ENCODE results near the gene DCDC2B.
A peak's percentile ranks its signal among the peaks of the same experiment; 100 is the strongest.
"Not testable (repeated sequence)": the region's sequence is repeated elsewhere in the genome, so short reads cannot be mapped to it uniquely, and the experiment has no call there.

The DCDC2B gene

GRCh38 chr1:32208891-32209328 is at the start of gene DCDC2B:
Gene DCDC2B (plus strand): TSS chr1:32209089. CDS start chr1:32209094, 5 bp downstream.
- no peak for DNase-seq (ENCODE audit: low read depth)

GRCh38 chr1:32159189-32159588 is 49.7 kb upstream of the DCDC2B start:
- no peak for DNase-seq (ENCODE audit: low read depth)

GRCh38 chr1:32163405-32163804 is 45.5 kb upstream of the DCDC2B start:
- no peak for DNase-seq (ENCODE audit: low read depth)

- DNase-seq (ENCODE audit: low read depth) = not testable (repeated sequence)
These were observed 43.3 kb upstream of the DCDC2B start for GRCh38 chr1:32165633-32166032.

- no peak for DNase-seq (ENCODE audit: low read depth)
These were observed 37.9 kb upstream of the DCDC2B start for GRCh38 chr1:32170991-32171390.

GRCh38 chr1:32172621-32173245 is 36.2 kb upstream of the DCDC2B start:
- DNase-seq (ENCODE audit: low read depth) = no peak

GRCh38 chr1:32178380-32179192 is 30.3 kb upstream of the DCDC2B start:
- DNase-seq (ENCODE audit: low read depth) = no peak

- no peak for DNase-seq (ENCODE audit: low read depth)
These were observed 29.8 kb upstream of the DCDC2B start for GRCh38 chr1:32179193-32179442.

- peak; percentile 85 for DNase-seq (ENCODE audit: low read depth)
These were observed 29.3 kb upstream of the DCDC2B start, which contains the start of gene TXLNA for GRCh38 chr1:32179443-32180185. Gene TXLNA (plus strand): TSS chr1:32179675. CDS start chr1:32180346, 671 bp downstream.

GRCh38 chr1:32180186-32181060 is 28.5 kb upstream of the DCDC2B start:
- no peak for DNase-seq (ENCODE audit: low read depth)

- no peak for DNase-seq (ENCODE audit: low read depth)
These were observed 27.8 kb upstream of the DCDC2B start for GRCh38 chr1:32181065-32181464.

GRCh38 chr1:32181563-32181962 is 27.3 kb upstream of the DCDC2B start:
- no peak for DNase-seq (ENCODE audit: low read depth)

GRCh38 chr1:32182060-32182459 is 26.8 kb upstream of the DCDC2B start:
- DNase-seq (ENCODE audit: low read depth) = no peak

GRCh38 chr1:32184650-32185049 is 24.2 kb upstream of the DCDC2B start:
- DNase-seq (ENCODE audit: low read depth) = no peak

- no peak for DNase-seq (ENCODE audit: low read depth)
These were observed 22.8 kb upstream of the DCDC2B start for GRCh38 chr1:32186077-32186476.

- no peak for DNase-seq (ENCODE audit: low read depth)
These were observed 22.4 kb upstream of the DCDC2B start for GRCh38 chr1:32186491-32186890.

- no peak for DNase-seq (ENCODE audit: low read depth)
These were observed 21.0 kb upstream of the DCDC2B start for GRCh38 chr1:32187850-32188249.

GRCh38 chr1:32192220-32192948 is 16.5 kb upstream of the DCDC2B start:
- no peak for DNase-seq (ENCODE audit: low read depth)

GRCh38 chr1:32194984-32195383 is 13.9 kb upstream of the DCDC2B start:
- no peak for DNase-seq (ENCODE audit: low read depth)

GRCh38 chr1:32195531-32195930 is 13.4 kb upstream of the DCDC2B start:
- no peak for DNase-seq (ENCODE audit: low read depth)
